T1000 (cell line): ENCODE results near the gene PDCD11.

Experiments
- DNase-seq: peaks from one replicate; lab custom pipeline; 2025; ENCODE audit warnings: mixed read lengths; lab: John Stamatoyannopoulos, UW

Gene PDCD11

GRCh38 chr10:103449208-103450144, 53.0 kb downstream of the PDCD11 start:
- DNase-seq, result no peak

- DNase-seq, result no peak
Measured at GRCh38 chr10:103450201-103450695, 53.8 kb downstream of the PDCD11 start.

- peak; percentile 52 for DNase-seq
Measured at GRCh38 chr10:103451091-103451813, 54.8 kb downstream of the PDCD11 start.

- DNase-seq, result peak; percentile 22
Measured at GRCh38 chr10:103451831-103452505, 55.5 kb downstream of the PDCD11 start, which contains the start of gene CALHM2. Gene CALHM2 (minus strand): TSS chr10:103452370. CDS start chr10:103449941, 2,429 bp downstream.

GRCh38 chr10:103452506-103453230, 56.2 kb downstream of the PDCD11 start:
- DNase-seq, result no peak

- DNase-seq, result no peak
Measured at GRCh38 chr10:103454026-103454425, 57.6 kb downstream of the PDCD11 start.

GRCh38 chr10:103455235-103455634, 58.8 kb downstream of the PDCD11 start:
- no peak for DNase-seq

- no peak for DNase-seq
Measured at GRCh38 chr10:103456074-103456660, 59.7 kb downstream of the PDCD11 start.

- DNase-seq, result no peak
Measured at GRCh38 chr10:103457176-103457712, 60.8 kb downstream of the PDCD11 start.

- DNase-seq, result no peak
Measured at GRCh38 chr10:103457896-103458583, 61.6 kb downstream of the PDCD11 start.

- DNase-seq, result no peak
Measured at GRCh38 chr10:103458720-103459119, 62.3 kb downstream of the PDCD11 start, which contains the start of gene CALHM1. Gene CALHM1 (minus strand): TSS chr10:103458900. CDS start chr10:103458751, 149 bp downstream.

- no peak for DNase-seq
Measured at GRCh38 chr10:103459615-103460014, 63.2 kb downstream of the PDCD11 start.

- no peak for DNase-seq
Measured at GRCh38 chr10:103463499-103463898, 67.1 kb downstream of the PDCD11 start.

- DNase-seq, result no peak
Measured at GRCh38 chr10:103465411-103466179, 69.2 kb downstream of the PDCD11 start.

- DNase-seq, result no peak
Measured at GRCh38 chr10:103466734-103467133, 70.3 kb downstream of the PDCD11 start.

GRCh38 chr10:103467406-103467805, 71.0 kb downstream of the PDCD11 start:
- no peak for DNase-seq

- DNase-seq, result no peak
Measured at GRCh38 chr10:103469201-103469600, 72.8 kb downstream of the PDCD11 start.

- no peak for DNase-seq
Measured at GRCh38 chr10:103470761-103471653, 74.6 kb downstream of the PDCD11 start.
